H9 (cell line): Measurements from ENCODE around the gene UBALD1. TPM values are rescaled to one million over a fixed set of nuclear protein-coding genes. Genes with fewer than 3 reads are reported as not detected.

Source experiments
- DNase-seq: peaks from one replicate; pipeline ENCODE4 v3.0.0-alpha.2; 2017
- H2AFZ ChIP-seq: one replicate; pipeline ENCODE4 v1.6.1; 2013; ENCODE audit warnings: mild to moderate bottlenecking, low read length, control low read depth, moderate library complexity
- H2AK5ac ChIP-seq: 2 replicates; pipeline ENCODE4 v1.6.1; 2013; ENCODE audit warnings: low read length, control low read depth, mixed read lengths; ENCODE audit not compliant: insufficient read length
- H2BK120ac ChIP-seq: one replicate; pipeline ENCODE4 v1.6.1; 2013; ENCODE audit warnings: low read depth, mild to moderate bottlenecking, low read length, control low read depth, inconsistent platforms; ENCODE audit not compliant: poor library complexity, severe bottlenecking
- H2BK12ac ChIP-seq: 2 replicates; pipeline ENCODE4 v1.6.1; 2013; ENCODE audit warnings: low read length, control low read depth, mixed read lengths, low read depth; ENCODE audit not compliant: insufficient read length
- H2BK15ac ChIP-seq: 2 replicates; pipeline ENCODE4 v1.6.1; 2013; ENCODE audit warnings: low read depth, low read length, control low read depth
- H2BK20ac ChIP-seq: one replicate; pipeline ENCODE4 v1.6.1; 2013; ENCODE audit warnings: low read depth, mild to moderate bottlenecking, low read length, control low read depth, inconsistent platforms; ENCODE audit not compliant: poor library complexity, severe bottlenecking
- H2BK5ac ChIP-seq: 2 replicates; pipeline ENCODE4 v1.6.1; 2013; ENCODE audit warnings: low read length, control low read depth, mixed read lengths; ENCODE audit not compliant: insufficient read length
- H3K14ac ChIP-seq: 2 replicates; pipeline ENCODE4 v1.6.1; 2013; ENCODE audit warnings: low read length, control low read depth; ENCODE audit not compliant: insufficient read depth
- H3K18ac ChIP-seq: 2 replicates; pipeline ENCODE4 v1.6.1; 2013; ENCODE audit warnings: low read depth, mild to moderate bottlenecking, mixed read lengths, low read length, control low read depth; ENCODE audit not compliant: insufficient read length
- H3K23ac ChIP-seq: 2 replicates; pipeline ENCODE4 v1.6.1; 2013; ENCODE audit warnings: low read length, control low read depth, mixed read lengths, low read depth; ENCODE audit not compliant: insufficient read length
- H3K23me2 ChIP-seq: 2 replicates; pipeline ENCODE4 v1.6.1; 2013; ENCODE audit warnings: low read depth, mild to moderate bottlenecking, mixed read lengths, low read length, control low read depth; ENCODE audit not compliant: insufficient read length, poor library complexity, severe bottlenecking
- H3K27ac ChIP-seq: 2 replicates; pipeline ENCODE4 v1.5.1; 2013; ENCODE audit warnings: low read length, control low read depth, mixed read lengths, low read depth; ENCODE audit not compliant: insufficient read length
- H3K27me3 ChIP-seq: 2 replicates; pipeline ENCODE4 v1.6.1; 2013; ENCODE audit warnings: low read length, control low read depth, inconsistent platforms; ENCODE audit not compliant: insufficient read depth
- H3K4ac ChIP-seq: 2 replicates; pipeline ENCODE4 v1.6.1; 2013; ENCODE audit warnings: low read depth, mild to moderate bottlenecking, control low read depth, inconsistent platforms, low read length, moderate library complexity
- H3K4me1 ChIP-seq: 2 replicates; pipeline ENCODE4 v1.6.1; 2013; ENCODE audit warnings: low read length, control low read depth, inconsistent platforms; ENCODE audit not compliant: insufficient read depth
- H3K4me2 ChIP-seq: 2 replicates; pipeline ENCODE4 v1.6.1; 2013; ENCODE audit warnings: low read length, control low read depth, mixed read lengths; ENCODE audit not compliant: insufficient read length, insufficient read depth
- H3K56ac ChIP-seq: 2 replicates; pipeline ENCODE4 v1.6.1; 2013; ENCODE audit warnings: low read depth, mild to moderate bottlenecking, mixed read lengths, low read length, control low read depth; ENCODE audit not compliant: insufficient read length
- H3K79me1 ChIP-seq: 2 replicates; pipeline ENCODE4 v1.6.1; 2013; ENCODE audit warnings: low read depth, mild to moderate bottlenecking, moderate library complexity, low read length, control low read depth, inconsistent platforms; ENCODE audit not compliant: insufficient read depth, poor library complexity, severe bottlenecking
- H3K79me2 ChIP-seq: 2 replicates; pipeline ENCODE4 v1.6.1; 2013; ENCODE audit warnings: low read length, control low read depth, inconsistent platforms; ENCODE audit not compliant: insufficient read depth
- H3K9ac ChIP-seq: 2 replicates; pipeline ENCODE4 v1.6.1; 2013; ENCODE audit warnings: low read length, control low read depth, mixed read lengths; ENCODE audit not compliant: insufficient read length; ENCODE audit errors: extremely low read depth
- H3K9me3 ChIP-seq: one replicate; pipeline ENCODE4 v1.6.1; 2013; ENCODE audit warnings: low read depth, low read length, inconsistent platforms; ENCODE audit not compliant: control insufficient read depth
- H3T11ph ChIP-seq: one replicate; pipeline ENCODE4 v1.6.1; 2013; ENCODE audit warnings: mild to moderate bottlenecking, low read length, control low read depth, inconsistent platforms
- H4K20me1 ChIP-seq: one replicate; pipeline ENCODE4 v1.6.1; 2013; ENCODE audit not compliant: control insufficient read depth, insufficient read length, insufficient read depth
- H4K5ac ChIP-seq: 2 replicates; pipeline ENCODE4 v1.6.1; 2013; ENCODE audit warnings: low read depth, mild to moderate bottlenecking, mixed read lengths, low read length, control low read depth; ENCODE audit not compliant: insufficient read length
- H4K8ac ChIP-seq: replicated peaks from 2 replicates; pipeline ENCODE4 v1.6.1; 2013; ENCODE audit warnings: low read length, control low read depth, mixed read lengths, low read depth; ENCODE audit not compliant: insufficient read length
- H4K91ac ChIP-seq: 2 replicates; pipeline ENCODE4 v1.6.1; 2013; ENCODE audit warnings: low read depth, mild to moderate bottlenecking, moderate library complexity, mixed read lengths, low read length, control low read depth; ENCODE audit not compliant: insufficient read length
- H3K27ac Mint-ChIP-seq, 3 experiments: 2 replicates in 2 of 3; 3 replicates in 1 of 3; pipeline ENCODE4 v1.8.0; 2020 to 2021; ENCODE audit warnings: mixed read lengths in 3 of 3, mild to moderate bottlenecking in 1 of 3, moderate library complexity in 1 of 3
- H3K27me3 Mint-ChIP-seq: 2 replicates; pipeline ENCODE4 v1.8.0; 2021; ENCODE audit warnings: low read depth, mild to moderate bottlenecking, moderate library complexity, mixed read lengths
- H3K36me3 Mint-ChIP-seq, 3 experiments: 2 replicates in 2 of 3; 3 replicates in 1 of 3; pipeline ENCODE4 v1.8.0; 2020 to 2021; ENCODE audit warnings: low read depth in 3 of 3, mixed read lengths in 3 of 3; ENCODE audit not compliant: insufficient read depth in 1 of 3
- H3K4me1 Mint-ChIP-seq, 2 experiments: 2 replicates each; pipeline ENCODE4 v1.8.0; 2020; ENCODE audit warnings: mixed read lengths in 2 of 2
- H3K4me3 Mint-ChIP-seq, 2 experiments: 2 replicates in 1 of 2; 3 replicates in 1 of 2; pipeline ENCODE4 v1.8.0; 2020 to 2021; ENCODE audit warnings: mild to moderate bottlenecking in 2 of 2, mixed read lengths in 2 of 2, moderate library complexity in 1 of 2
- H3K9me3 Mint-ChIP-seq, 2 experiments: 2 replicates in 1 of 2; 3 replicates in 1 of 2; pipeline ENCODE4 v1.8.0; 2020; ENCODE audit warnings: mild to moderate bottlenecking in 2 of 2, mixed read lengths in 2 of 2, moderate library complexity in 1 of 2
- whole genome bisulfite sequencing: extraction: QIAGEN DNeasy Blood & Tissue Kit; methylation state at CpG from one replicate; pipeline ENCODE4 v1.1.7; 2013; ENCODE audit warnings: missing lambda C conversion rate, low lambda C conversion rate, mixed read lengths; ENCODE audit not compliant: insufficient read length; ENCODE audit errors: extremely low coverage; 5-methylcytosine and 5-hydroxymethylcytosine counted together
- total RNA-seq: library from RNA; stranded (reverse); gene quantifications from 2 replicates; pipeline ENCODE4 v1.2.1, GENCODE V29; 2021
- TF ChIP-seq, protein P1 (sequence below): fragments of 200-600 bp; sonication (generic); conservative IDR thresholded peaks from 3 replicates; pipeline ENCODE4 v1.8.0; 2021; ENCODE audit warnings: antibody characterized with exemption, mild to moderate bottlenecking

UBALD1 gene
- total RNA-seq, 1 experiment from 2014 or later = 80.9 TPM

DNA sequence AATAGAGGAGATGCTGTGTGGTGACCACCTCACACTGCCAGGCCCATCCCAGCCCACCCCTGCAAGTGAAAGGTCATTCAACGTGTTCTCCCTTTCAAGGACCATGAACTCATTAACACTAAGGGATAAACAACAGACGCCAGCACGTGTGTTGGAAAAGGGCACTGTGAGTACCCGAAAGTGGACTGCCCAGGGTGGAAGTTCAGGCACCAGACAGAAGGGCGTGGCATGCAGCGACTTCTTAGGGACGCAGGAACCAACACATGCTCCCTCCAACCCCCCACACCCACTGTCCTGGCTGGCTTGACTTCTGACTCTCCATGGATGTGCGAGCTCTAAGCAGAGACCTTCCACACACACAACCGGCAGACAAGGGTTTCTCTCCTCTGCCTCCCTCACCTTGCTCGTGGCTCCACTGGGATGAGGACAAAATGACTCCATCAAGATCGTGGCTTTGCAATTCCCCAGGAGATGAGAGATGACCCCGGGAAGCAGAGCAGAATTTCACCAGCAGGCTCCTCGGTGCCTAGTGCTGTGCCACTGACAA lies 11.0 kb downstream of the UBALD1 start:
- Histone ChIP-seq H3K18ac (no peak overlapping the region), H3K79me2 (no peaks in the 10 kb centered on the region), H3K27me3 (no peaks in the 10 kb centered on the region), H3K4me1 (no peaks in the 10 kb centered on the region), H3K4me2 (no peak overlapping the region), H3K79me1 (no peaks in the 10 kb centered on the region), H3K14ac (no peak overlapping the region), H3K9me3 (no peaks in the 10 kb centered on the region), H3T11ph (no peak overlapping the region), H2AFZ (no peak overlapping the region), H3K56ac (no peak overlapping the region), H3K9ac (no peak overlapping the region), H3K23me2 (no peaks in the 10 kb centered on the region), H2BK20ac (no peak overlapping the region), H2BK15ac (no peak overlapping the region), H2AK5ac (no peak overlapping the region), H3K27ac (no peak overlapping the region), H2BK5ac (no peak overlapping the region), H4K5ac (no peak overlapping the region), H3K4ac (no peak overlapping the region), H4K20me1 (no peaks in the 10 kb centered on the region), H2BK120ac (no peak overlapping the region), H4K91ac (no peak overlapping the region), H2BK12ac (no peak overlapping the region), H3K23ac (no peak overlapping the region), H4K8ac (no peak overlapping the region)
- Mint-ChIP-seq H3K9me3 (no peaks in the 10 kb centered on the region), H3K4me1 (peaks cover 11 to 27% of the 10 kb centered on the region in 2 experiments), H3K27ac (peak overlapping the region in 1 of 3 experiments; percentile 24; a peak in 2 of 7 replicates), H3K27me3 (no peaks in the 10 kb centered on the region), H3K4me3 (no peak overlapping the region), H3K36me3 (peaks cover 0 to 24% (median 5%) of the 10 kb centered on the region in 3 experiments; a peak in 4 of 7 replicates)
- TF ChIP-seq, protein P1, sequence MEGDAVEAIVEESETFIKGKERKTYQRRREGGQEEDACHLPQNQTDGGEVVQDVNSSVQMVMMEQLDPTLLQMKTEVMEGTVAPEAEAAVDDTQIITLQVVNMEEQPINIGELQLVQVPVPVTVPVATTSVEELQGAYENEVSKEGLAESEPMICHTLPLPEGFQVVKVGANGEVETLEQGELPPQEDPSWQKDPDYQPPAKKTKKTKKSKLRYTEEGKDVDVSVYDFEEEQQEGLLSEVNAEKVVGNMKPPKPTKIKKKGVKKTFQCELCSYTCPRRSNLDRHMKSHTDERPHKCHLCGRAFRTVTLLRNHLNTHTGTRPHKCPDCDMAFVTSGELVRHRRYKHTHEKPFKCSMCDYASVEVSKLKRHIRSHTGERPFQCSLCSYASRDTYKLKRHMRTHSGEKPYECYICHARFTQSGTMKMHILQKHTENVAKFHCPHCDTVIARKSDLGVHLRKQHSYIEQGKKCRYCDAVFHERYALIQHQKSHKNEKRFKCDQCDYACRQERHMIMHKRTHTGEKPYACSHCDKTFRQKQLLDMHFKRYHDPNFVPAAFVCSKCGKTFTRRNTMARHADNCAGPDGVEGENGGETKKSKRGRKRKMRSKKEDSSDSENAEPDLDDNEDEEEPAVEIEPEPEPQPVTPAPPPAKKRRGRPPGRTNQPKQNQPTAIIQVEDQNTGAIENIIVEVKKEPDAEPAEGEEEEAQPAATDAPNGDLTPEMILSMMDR = no peak
- no CpG with 5 or more reads among the region's 13 CpGs for WGBS
- DNase-seq = no peak
